ENCODE data around the gene SLC8B1.
A peak's percentile ranks its signal among the peaks of the same experiment; 100 is the strongest.

The SLC8B1 gene

DNA sequence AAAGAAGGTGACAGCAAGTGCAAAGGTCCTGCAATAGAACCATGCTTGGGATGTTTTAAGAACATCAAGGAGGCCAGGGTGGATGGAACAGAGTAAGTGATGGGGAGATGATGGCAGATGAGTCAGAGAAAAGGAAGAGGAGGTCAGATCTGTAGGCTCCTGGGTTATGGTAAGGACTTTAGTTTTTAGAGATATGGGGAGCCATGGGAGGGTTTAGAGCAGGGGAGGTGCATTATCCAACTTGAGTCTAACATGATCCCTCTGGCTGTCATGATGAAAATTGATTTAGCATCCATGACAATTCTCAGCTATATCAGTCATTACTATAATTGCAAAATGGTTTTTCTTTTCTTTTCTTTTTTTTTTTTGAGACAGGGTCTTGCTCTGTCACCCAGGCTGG is 16.2 kb upstream of the SLC8B1 start:
- no peak for TF ChIP-seq CTCF (IDR thresholded peaks at IDR 0.05; ENCODE audit: borderline replicate concordance, insufficient read depth, low read depth, low read length)
- no peak overlapping the region for H3K4me3 ChIP-seq (ENCODE audit: low read depth, low read length)

GRCh38 chr12:113348849-113349536 is 14.1 kb upstream of the SLC8B1 start:
- H3K4me3 ChIP-seq (ENCODE audit: low read depth, low read length): no peak overlapping the region
- no peak for TF ChIP-seq CTCF (IDR thresholded peaks at IDR 0.05; ENCODE audit: borderline replicate concordance, insufficient read depth, low read depth, low read length)

- no peak overlapping the region for H3K4me3 ChIP-seq (ENCODE audit: low read depth, low read length)
Observed at GRCh38 chr12:113347892-113348291, 13.0 kb upstream of the SLC8B1 start.

GRCh38 chr12:113347107-113347506 is 12.2 kb upstream of the SLC8B1 start:
- H3K4me3 ChIP-seq (ENCODE audit: low read depth, low read length): no peak overlapping the region
- TF ChIP-seq CTCF (IDR thresholded peaks at IDR 0.05; ENCODE audit: borderline replicate concordance, insufficient read depth, low read depth, low read length): 0 out of 2 replicates have a peak, but pooled peaks have one; percentile 8

More at GRCh38 chr12:113347892-113348291, 13.0 kb upstream of the SLC8B1 start:
- TF ChIP-seq CTCF (IDR thresholded peaks at IDR 0.05; ENCODE audit: borderline replicate concordance, insufficient read depth, low read depth, low read length): no peak

DNA sequence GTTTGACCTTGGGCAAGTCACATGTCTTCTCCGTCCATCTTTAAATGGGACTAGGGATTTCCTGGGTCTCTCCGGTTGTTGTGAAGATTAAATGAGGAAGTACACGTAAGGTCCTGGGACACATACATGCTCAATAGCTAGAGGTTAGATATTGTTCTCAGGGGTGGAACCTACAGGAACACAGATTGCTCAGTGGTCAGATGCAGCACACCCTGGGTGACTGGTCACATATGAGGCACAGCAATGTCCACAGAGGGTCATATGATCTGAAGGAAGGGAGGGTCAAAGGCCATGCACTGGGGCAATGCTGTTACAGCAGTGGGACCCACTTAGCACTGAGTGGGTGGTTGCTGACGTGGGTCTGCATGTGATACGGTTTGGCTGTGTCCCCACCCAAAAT is 11.4 kb upstream of the SLC8B1 start:
- no peak overlapping the region for H3K4me3 ChIP-seq (ENCODE audit: low read depth, low read length)
- TF ChIP-seq CTCF (IDR thresholded peaks at IDR 0.05; ENCODE audit: borderline replicate concordance, insufficient read depth, low read depth, low read length): no peak

- no peak overlapping the region for H3K4me3 ChIP-seq (ENCODE audit: low read depth, low read length)
- TF ChIP-seq CTCF (IDR thresholded peaks at IDR 0.05; ENCODE audit: borderline replicate concordance, insufficient read depth, low read depth, low read length): no peak
Observed at GRCh38 chr12:113345318-113345717, 10.4 kb upstream of the SLC8B1 start.

- no peak for TF ChIP-seq CTCF (IDR thresholded peaks at IDR 0.05; ENCODE audit: borderline replicate concordance, insufficient read depth, low read depth, low read length)
- H3K4me3 ChIP-seq (ENCODE audit: low read depth, low read length): no peak overlapping the region
Observed at GRCh38 chr12:113341535-113341934, 6.6 kb upstream of the SLC8B1 start.

All from GM12875 (cell line).